Testis (tissue), 3 donors: ENCODE measurements around the gene RIPOR3. TPM values are rescaled to one million over a fixed set of nuclear protein-coding genes. Genes with fewer than 3 reads are reported as not detected.
"Not testable (repeated sequence)": the region's sequence is repeated elsewhere in the genome, so short reads cannot be mapped to it uniquely, and the experiment has no call there.

Experiments
- DNase-seq: peaks from one replicate; pipeline ENCODE4 v3.0.0-alpha.2; 2019
- H3K27ac ChIP-seq, 2 donors: fragments of 200-600 bp; sonication (generic); one replicate each; pipeline ENCODE4 v1.5.1; 2019
- H3K27me3 ChIP-seq: fragments of 200-600 bp; sonication (generic); one replicate; pipeline ENCODE4 v1.5.1; 2019
- H3K36me3 ChIP-seq: fragments of 200-600 bp; sonication (generic); one replicate; pipeline ENCODE4 v1.5.1; 2017; ENCODE audit warnings: low read depth; ENCODE audit errors: missing control alignments
- H3K4me1 ChIP-seq: fragments of 200-600 bp; sonication (generic); one replicate; pipeline ENCODE4 v1.5.1; 2019
- H3K4me3 ChIP-seq, 2 donors: fragments of 200-600 bp; sonication (generic); one replicate each; pipeline ENCODE4 v1.5.1; 2017 to 2019
- H3K9me3 ChIP-seq: fragments of 200-600 bp; sonication (generic); one replicate; pipeline ENCODE4 v1.5.1; 2017
- POLR2A ChIP-seq: fragments of 450-650 bp; IDR thresholded peaks from one replicate; pipeline ENCODE4 v1.6.1; 2017; ENCODE audit warnings: antibody characterized with exemption, mild to moderate bottlenecking, moderate library complexity
- WGBS, 2 donors: methylation state at CpG; one replicate each; pipeline ENCODE4 v1.1.5; 2018; 5-methylcytosine and 5-hydroxymethylcytosine counted together
- intact Hi-C: fragments of 100-400 bp; cut with DNase I; formaldehyde crosslinking; loops from one replicate; pipeline ENCODE4 v1.15.1; 2023; ENCODE audit warnings: low total_unique reads
- polyA plus RNA-seq: library from polyadenylated mRNA; stranded (reverse); fragments of 350-450 nt; fragmentation: Illumina TruSeq; extraction: RNeasy Lipid Tissue Mini Kit (QIAGEN cat#74804); gene quantifications from one replicate; pipeline ENCODE4 v1.2.3, GENCODE V29; 2014; ENCODE audit warnings: low read depth, low replicate concordance; ENCODE audit not compliant: insufficient read depth
- total RNA-seq, 2 donors: library from RNA; depleted of rRNA; stranded (reverse); fragments of >200 nt; gene quantifications; one replicate each; pipeline ENCODE4 v1.2.3, GENCODE V29; 2016
- TF ChIP-seq, protein P1 (sequence below), 3 experiments: fragments of 450-650 bp in 2 of 3; fragments of 200-600 bp in 1 of 3; sonication (generic) in 1 of 3; IDR thresholded peaks; one replicate each; pipeline ENCODE4 v1.5.1; 2016 to 2019; ENCODE audit warnings: antibody characterized with exemption in 3 of 3, mild to moderate bottlenecking in 2 of 3, moderate library complexity in 1 of 3

RIPOR3 gene
- total and polyA plus RNA-seq, 3 donors from 2014 or later, result 11.3 to 26.9 (median 22.1) TPM

DNA sequence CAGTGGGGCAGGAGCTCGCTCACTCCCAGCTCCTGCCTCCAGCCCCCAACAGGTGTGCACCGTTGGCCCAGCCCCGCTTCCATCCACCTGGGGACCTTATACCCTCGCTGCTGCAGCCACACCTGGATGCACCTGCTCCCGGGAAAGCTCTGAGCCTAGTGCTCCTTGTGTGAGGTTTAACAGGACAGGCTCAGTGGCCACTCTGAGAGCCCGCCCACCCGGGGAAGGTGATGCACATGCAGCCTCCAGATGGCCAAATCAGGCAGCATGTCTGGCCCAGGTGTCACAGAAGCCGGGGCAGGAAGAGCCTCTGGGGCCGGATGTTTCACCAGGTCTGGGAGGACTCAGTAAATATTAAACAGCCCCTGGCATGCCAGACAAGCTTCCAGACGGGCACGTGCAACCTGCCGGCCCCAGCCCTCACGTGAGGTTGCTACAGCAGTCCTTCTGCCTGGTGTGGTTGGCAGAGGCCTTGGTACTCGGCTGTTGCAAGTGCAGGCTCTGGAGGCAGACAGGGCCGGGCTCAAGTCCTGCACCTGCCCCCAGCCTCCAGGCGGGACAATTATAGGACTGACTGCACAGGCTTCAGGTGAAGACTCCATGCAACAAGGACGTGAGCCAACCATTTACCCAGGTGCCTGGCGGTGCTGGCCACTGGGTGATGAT, 66.9 kb downstream of the RIPOR3 start:
- Histone ChIP-seq H3K9me3 (no peaks in the 10 kb centered on the region), H3K4me3 (no peak overlapping the region), H3K27me3 (no peaks in the 10 kb centered on the region), H3K27ac (no peak overlapping the region), H3K36me3 (no peaks in the 10 kb centered on the region), H3K4me1 (peaks cover 6% of the 10 kb centered on the region)
- TF ChIP-seq, protein P1, sequence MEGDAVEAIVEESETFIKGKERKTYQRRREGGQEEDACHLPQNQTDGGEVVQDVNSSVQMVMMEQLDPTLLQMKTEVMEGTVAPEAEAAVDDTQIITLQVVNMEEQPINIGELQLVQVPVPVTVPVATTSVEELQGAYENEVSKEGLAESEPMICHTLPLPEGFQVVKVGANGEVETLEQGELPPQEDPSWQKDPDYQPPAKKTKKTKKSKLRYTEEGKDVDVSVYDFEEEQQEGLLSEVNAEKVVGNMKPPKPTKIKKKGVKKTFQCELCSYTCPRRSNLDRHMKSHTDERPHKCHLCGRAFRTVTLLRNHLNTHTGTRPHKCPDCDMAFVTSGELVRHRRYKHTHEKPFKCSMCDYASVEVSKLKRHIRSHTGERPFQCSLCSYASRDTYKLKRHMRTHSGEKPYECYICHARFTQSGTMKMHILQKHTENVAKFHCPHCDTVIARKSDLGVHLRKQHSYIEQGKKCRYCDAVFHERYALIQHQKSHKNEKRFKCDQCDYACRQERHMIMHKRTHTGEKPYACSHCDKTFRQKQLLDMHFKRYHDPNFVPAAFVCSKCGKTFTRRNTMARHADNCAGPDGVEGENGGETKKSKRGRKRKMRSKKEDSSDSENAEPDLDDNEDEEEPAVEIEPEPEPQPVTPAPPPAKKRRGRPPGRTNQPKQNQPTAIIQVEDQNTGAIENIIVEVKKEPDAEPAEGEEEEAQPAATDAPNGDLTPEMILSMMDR (IDR thresholded peaks at IDR 0.05), result no peak
- TF ChIP-seq POLR2A, result no peak
- 59 to 85% methylated on average over 3 to 16 of the region's 18 CpGs for WGBS, 2 donors
- no peak for DNase-seq
- intact Hi-C loops, result no loop called here

DNA sequence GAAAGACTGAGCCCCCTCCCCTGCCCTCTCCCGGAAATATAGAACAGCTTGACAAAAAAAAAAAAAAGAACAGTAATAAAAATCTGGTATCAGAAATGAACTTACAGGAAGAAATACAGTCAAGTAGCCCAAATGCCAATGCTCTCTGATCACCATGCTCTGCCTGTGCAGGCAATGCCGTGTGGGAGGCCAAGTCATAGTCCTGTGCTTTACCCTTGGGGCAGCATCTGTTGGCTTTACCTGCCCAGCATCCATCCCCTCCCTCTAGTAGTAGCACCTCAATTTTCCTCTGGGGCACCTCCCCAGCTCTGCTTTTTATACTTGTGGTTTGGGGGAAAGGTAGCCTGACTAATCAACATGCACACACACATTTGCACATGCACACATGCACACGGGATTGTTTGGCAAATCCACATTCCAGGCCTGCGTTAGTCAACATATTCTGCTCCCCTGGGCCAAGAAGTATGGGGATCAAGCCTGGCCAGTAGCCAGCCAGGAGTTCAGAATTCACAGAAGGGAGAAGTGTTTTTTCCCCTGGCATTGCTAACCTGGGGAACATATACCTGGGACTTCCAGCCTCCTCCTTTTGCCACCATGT, 70.2 kb downstream of the RIPOR3 start:
- no peaks in the 10 kb centered on the region for H3K27me3 ChIP-seq
- no peak overlapping the region for H3K27ac ChIP-seq
- TF ChIP-seq, protein P1 (IDR thresholded peaks at IDR 0.05), result no peak
- no peak for TF ChIP-seq POLR2A
- no peak overlapping the region for H3K4me3 ChIP-seq
- H3K9me3 ChIP-seq, result no peaks in the 10 kb centered on the region
- H3K4me1 ChIP-seq, result peaks cover 6% of the 10 kb centered on the region
- WGBS, 2 donors, result 90 to 98% methylated on average over 2 to 4 of the region's 4 CpGs
- intact Hi-C loops, result no loop called here
- H3K36me3 ChIP-seq, result no peaks in the 10 kb centered on the region
- DNase-seq, result no peak

DNA sequence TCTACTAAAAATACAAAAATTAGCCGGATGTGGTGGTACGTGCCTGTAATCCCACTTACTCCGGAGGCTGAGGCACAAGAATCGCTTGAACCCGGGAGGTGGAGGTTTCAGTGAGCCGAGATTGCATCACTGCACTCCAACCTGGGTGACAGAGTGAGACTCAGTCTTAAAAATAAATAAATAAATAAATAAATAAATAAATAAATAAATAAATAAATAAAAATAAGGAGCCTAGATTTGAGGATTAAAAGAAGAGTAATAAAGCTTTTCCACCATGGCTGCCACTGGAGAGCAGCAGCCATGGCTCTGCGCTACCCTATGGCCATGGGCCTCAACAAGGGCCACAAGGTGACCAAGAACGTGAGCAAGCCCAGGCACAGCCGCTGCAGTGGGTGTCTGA, 70.9 kb downstream of the RIPOR3 start:
- intact Hi-C loops, H3K4me3 ChIP-seq, H3K9me3 ChIP-seq, H3K27ac ChIP-seq, DNase-seq, H3K27me3 ChIP-seq, H3K36me3 ChIP-seq, H3K4me1 ChIP-seq: not testable (repeated sequence)
- 97 to 98% methylated on average over 9 of the region's 9 CpGs for WGBS, 2 donors

DNA sequence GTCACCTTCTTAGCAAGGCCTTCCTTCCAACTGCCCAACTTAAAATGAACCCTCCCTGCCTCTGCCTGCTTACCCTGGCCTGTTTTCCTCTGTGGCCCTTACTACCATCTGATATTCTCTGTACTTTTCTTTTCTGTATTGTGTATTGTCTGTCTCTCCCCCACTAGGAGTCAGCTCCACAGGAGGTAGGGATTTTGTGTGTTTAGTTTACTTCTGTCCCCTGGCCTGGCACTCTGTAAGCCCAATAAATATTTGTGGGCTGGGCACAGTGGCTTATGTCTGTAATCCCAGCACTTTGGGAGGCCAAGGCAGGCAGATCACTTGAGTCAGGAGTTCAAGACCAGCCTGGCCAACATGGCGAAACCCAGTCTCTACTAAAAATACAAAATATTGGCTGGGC, 72.8 kb downstream of the RIPOR3 start:
- H3K4me3 ChIP-seq, result no peak overlapping the region
- no peaks in the 10 kb centered on the region for H3K9me3 ChIP-seq
- DNase-seq, result no peak
- WGBS, 2 donors, result 89 to 100% methylated on average over 1 of the region's 1 CpG
- no peaks in the 10 kb centered on the region for H3K27me3 ChIP-seq
- intact Hi-C loops, result no loop called here
- TF ChIP-seq, protein P1 (IDR thresholded peaks at IDR 0.05), result no peak
- no peak for TF ChIP-seq POLR2A
- H3K27ac ChIP-seq, result no peak overlapping the region
- no peaks in the 10 kb centered on the region for H3K36me3 ChIP-seq
- H3K4me1 ChIP-seq, result no peaks in the 10 kb centered on the region

DNA sequence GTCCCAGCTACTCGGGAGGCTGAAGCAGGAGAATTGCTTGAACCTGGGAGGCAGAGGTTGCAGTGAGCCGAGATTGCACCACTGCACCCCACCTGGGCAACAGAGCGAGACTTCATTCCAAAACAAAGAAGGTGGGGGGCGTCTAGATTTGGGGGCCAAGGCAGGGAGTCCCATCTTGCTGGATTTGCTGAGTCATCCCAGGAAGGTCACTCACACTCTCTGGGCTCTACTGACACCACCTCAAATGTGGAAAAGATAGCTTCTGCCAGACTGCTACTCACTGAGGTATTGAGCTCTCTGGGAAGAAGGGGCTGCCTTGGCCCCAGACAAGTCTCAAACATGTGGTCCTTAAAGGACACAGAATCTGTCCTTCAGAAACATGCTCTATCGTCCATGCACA, 74.3 kb downstream of the RIPOR3 start:
- Histone ChIP-seq H3K4me1 (no peaks in the 10 kb centered on the region), H3K27ac (no peak overlapping the region), H3K36me3 (no peaks in the 10 kb centered on the region), H3K27me3 (no peaks in the 10 kb centered on the region), H3K4me3 (no peak overlapping the region), H3K9me3 (no peaks in the 10 kb centered on the region)
- DNase-seq, result no peak
- TF ChIP-seq POLR2A, result no peak
- TF ChIP-seq, protein P1 (IDR thresholded peaks at IDR 0.05), result no peak
- WGBS, 2 donors, result 88 to 90% methylated on average over 5 of the region's 5 CpGs
- intact Hi-C loops, result no loop called here
